GM18526 (cell line): ENCODE results near the gene ADGRD1.

Experiments used
- POLR2A ChIP-seq: IDR thresholded peaks from 3 replicates; pipeline ENCODE4 v1.6.1; 2011; ENCODE audit not compliant: insufficient read length; ENCODE audit errors: extremely low read depth

ADGRD1 gene

DNA sequence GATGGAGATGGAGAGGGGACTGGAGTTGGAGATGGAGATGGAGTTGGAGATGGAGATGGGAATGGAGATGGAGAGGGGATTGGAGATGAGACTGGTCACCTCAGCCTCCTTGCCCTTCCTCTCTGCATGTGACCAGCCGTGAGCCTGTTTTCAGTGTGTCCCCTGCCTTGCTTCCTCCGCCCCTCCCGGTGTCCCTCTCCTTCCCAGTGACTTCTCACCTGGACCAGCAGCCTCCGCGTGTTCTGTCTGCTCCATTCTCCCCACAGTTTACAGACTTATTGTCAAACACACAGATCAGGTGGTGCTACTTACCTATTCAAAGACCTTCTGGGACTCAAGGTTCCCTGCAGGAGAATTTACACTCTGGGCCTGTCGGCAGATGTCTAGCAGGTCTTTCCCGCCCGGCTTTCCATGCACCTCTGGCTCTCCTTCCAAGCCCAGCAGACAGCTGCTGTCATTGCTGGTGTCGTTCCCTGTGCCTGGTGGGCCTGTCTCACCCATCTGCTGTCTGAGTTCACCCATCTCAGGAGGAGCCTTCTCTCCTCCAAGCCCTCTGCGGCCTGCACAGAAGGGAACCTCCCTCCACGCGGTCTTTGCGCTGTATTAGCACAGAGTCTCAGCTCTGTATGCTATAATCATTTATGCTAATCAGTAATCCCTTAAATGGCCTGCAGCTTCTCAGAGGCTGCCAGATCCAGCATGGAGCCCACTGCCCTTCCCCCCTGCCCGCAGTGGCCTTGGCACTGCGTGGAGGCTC is 62.1 kb downstream of the ADGRD1 start:
- no peak for TF ChIP-seq POLR2A

DNA sequence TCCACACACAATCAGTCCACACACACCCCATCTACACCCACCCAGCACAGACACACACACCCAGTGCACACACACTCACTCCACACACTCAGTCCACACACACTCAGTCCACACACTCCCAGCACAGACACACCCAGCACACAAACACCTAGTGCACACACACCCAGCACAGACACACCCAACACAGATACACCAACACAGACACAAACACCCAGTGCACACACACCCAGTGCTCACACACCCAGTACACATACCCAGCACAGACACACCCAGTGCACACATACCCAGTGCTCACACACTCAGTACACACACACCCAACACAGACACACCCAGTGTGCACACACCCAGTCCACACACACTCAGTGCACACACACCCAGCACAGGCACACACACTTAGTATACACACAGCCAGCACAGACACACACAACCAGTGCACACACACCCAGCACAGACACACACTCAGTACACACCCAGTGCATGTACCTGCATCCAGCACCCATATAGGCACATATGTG is 63.8 kb downstream of the ADGRD1 start:
- no peak for TF ChIP-seq POLR2A

DNA sequence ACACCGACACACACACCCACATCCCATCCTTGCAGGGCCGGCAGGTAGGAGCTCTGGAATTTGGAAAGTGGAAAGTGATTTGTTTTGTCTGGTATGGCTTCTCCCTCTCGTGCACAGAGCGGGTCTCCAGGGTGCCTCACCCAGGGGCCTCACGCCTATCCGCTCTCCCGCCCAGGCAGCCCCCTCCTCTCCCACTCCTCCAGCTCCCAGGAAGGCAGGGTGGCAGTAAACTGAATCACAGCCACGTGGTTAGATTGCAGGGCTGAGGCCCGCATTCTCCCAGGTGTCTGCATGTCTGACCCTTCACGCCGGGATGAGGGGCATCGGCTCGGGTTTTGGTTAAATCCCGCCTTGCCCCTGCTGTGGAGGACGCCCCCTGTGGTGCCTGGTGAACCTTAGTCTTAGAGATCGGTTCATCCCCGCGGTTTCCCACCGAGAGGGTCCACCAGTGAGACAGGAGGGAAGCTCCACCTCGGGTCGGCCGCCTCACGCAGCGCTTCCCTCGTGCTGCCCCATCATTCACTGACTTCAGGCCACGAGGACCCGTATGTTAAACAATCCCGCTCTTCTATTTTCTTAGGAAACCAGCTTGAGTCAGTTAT is 64.4 kb downstream of the ADGRD1 start:
- no peak for TF ChIP-seq POLR2A

DNA sequence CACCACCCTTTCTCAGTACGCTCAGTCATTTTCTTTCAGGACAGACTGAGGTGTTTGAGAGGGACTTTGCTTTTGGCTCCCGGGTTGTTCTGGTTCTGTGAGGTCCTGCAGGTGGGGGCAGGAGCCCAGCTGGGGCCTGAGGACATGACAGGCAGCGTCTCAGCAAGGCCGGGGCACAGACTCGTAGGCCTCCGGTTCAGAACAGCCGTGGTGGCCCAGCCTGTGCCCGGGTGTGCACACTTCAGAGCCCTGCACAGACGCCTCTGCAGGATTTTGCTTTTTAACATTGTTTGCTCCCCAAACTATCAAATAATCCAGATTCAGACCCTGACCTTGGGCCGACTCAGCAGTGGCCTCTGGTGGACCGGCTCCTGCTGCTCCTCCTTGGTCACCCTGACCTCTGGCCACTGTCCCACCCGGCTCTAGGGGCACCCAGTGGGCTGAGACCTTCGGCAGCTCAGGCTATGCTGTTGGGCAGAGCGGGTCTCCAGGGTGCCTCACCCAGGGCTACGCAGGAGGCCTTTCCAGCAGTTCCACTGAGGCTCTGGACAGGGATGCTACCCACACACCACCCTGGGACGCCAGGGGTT is 65.2 kb downstream of the ADGRD1 start:
- no peak for TF ChIP-seq POLR2A

DNA sequence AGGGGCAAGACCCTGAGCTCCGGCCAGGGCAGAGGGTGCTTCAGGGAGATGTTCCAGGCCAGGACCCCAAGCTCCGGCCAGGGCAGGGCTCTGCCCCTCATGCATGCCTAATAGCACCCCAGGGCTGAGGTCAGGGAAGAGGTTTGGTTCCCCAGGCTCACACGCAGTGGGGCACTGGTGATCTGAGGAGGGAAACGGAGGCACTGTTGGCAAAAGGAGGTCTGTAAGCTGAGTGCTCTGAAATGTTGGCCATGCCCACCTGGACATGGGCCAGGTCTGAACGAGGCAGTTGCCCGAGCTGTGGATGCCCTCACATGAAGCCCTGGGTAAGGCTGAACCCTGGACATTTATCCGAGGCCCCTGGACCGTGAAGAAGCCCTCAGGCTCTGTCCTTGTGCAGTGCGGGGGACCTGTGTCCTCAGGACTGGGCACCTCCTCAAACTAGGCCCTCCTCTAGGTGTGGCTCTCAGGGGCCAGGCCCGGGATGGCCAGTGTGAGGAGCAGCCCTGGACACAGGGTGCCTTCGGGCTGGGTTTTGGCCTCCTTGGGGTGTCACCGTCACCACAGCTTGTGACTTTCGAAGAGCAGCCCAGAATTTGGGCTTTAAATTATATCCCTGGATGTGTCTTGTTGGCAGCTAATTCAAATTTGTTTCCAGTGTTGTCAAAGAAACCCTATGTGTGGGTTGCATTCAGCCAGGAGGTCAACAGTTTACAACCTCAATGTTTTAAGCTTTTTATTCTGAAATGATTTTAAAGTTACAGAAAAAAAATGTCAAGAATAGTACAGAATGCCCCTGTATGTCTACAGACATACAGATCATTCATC is 66.8 kb downstream of the ADGRD1 start:
- TF ChIP-seq POLR2A = no peak

DNA sequence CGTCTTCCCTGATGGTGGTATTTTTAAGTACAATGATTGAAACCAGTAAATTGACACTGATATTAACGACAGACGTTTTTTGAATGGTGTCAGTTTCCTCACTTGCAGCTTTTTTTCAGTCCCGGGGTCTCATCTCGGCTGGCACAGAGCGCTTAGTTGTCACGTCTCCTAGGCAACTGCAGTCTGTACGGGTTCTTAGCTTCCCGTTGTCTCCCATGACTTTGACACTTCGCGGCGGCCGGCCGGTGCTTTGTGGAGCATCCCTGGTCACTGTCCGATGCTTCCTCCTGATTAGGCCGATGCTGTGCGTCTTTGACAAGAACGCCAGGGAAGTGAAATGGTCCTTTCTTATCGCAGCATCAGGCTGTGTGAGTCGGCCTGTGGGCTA is 67.4 kb downstream of the ADGRD1 start:
- no peak for TF ChIP-seq POLR2A

DNA sequence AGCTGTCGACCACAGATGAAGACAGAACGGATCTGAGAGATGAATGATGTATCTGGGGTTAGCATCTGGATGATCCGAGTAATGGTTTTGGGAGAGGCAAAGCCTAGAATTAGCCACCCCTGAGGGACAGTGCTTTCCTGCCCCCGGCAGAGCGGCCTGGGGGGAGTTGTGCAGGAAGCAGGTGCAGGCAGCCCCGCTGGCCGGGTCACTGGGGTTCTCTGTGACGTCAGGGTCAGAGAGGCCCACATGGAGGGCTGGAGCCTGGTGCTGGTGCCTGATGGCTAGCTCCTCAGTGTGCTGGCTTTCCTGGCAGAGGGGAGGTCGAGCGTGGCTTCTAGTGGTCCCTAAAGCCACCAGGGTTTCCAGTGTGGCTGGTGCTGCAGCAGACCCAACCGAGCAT is 70.3 kb downstream of the ADGRD1 start:
- TF ChIP-seq POLR2A = no peak

DNA sequence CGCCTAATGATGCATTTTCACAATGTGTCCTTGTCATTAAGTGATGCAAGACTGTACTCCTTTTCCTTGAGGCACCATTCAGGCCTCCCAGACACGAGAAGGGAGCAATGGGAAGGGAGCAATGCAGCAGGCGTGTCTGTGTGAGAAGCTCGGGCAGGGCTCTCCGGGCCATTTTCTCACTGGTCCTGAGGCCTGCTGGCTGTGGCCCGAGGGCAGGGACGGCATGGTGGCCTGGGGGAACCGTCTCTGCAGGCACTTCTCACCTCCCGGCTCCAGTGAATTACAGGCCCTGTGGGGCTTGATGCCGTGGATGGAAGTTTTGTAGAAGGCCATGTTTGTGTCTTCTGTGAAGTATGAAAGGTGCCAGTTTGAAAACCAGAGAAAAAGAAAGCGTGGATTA is 71.0 kb downstream of the ADGRD1 start:
- no peak for TF ChIP-seq POLR2A

DNA sequence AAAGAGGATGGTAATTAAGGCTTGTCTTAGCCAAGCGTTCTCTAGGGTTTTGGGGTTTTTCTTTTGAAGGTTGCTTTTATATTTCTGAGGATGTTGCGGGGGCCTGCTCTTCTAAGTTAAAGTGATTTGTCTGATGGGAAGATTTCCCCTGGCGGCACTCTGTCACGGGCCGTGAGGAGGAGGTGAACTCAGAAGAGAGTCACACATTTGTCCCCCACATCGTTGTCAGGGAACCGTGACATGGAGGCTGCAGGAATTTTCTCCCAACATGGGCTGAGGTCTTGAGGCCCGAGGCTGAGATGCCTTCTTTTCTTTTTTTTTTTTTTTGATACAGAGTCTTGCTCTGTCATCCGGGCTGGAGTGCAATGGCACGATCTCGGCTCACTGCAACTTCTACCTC is 71.5 kb downstream of the ADGRD1 start:
- TF ChIP-seq POLR2A = no peak

DNA sequence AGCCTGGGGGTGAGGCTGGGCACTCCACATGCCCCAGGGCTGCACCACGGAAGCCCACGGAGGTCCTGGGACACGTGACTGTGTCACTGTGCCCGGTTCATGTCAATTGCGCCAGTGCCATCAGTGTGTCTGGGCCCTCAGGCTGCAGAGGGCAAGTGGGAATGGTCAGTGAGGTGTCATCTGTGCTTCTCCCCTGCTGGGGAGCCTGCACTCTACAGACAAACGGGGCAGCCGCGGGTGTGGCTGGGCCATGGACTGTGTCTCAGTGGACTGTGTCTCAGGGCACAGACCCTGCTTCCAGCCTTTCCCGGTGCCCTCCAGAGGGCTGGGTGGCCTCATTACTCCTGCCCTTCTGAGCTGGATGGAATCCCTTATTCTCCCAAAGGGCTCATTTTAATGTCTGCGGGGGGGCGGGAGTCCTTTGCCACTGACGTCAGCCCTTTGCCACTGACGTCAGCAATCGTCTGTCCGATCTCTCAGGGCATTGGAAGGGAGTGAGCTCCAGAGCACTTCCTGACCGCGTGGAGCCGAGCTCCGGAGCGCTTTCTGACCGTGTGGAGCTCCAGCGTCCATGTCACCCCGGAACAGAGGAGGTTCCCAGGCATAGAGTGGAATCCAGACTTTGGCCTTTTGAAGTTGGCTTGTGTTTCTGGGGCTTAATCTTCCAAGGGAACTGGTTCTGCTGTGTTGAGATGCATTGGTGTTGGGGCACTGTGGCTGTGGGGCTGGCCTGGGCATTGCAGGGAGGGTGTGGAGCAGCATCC is 72.4 kb downstream of the ADGRD1 start:
- TF ChIP-seq POLR2A = no peak

DNA sequence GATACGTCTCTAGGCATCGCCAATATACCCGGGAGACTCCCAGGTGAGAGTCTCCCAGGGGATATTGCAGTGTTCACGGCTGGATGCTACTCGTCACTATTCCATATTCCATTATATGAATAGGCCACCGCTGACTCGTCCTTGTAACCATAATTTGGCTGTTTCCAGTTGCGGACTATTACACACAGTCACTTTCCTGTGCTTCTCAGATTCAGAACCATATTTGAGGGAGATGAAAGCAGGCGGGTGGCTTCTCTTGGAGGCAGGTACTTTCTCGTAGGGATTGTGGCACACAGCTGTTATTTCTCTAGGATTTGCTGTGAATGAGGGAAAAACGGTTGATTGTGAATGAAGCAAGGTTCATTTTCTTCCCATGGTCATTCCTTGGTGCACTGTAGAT is 73.0 kb downstream of the ADGRD1 start:
- TF ChIP-seq POLR2A = no peak

DNA sequence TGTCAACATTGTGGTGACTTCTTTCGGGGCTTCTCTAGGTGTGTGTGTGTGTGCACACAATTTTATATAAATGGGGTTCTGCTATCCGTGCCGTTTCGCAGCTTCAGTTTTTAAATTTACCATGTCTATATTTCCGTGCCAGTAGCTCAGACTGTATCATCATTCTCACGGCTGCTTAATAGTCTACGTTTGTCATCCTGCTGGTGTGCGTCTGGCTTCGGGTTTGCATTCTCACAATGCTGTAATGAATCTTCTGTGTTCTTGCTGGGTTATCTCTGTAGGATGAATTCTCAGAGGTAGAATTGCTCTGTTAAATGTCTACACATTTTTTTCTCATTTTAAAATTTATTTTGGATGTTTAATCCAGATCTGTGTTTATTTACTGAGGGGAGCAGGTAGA is 73.6 kb downstream of the ADGRD1 start:
- no peak for TF ChIP-seq POLR2A

DNA sequence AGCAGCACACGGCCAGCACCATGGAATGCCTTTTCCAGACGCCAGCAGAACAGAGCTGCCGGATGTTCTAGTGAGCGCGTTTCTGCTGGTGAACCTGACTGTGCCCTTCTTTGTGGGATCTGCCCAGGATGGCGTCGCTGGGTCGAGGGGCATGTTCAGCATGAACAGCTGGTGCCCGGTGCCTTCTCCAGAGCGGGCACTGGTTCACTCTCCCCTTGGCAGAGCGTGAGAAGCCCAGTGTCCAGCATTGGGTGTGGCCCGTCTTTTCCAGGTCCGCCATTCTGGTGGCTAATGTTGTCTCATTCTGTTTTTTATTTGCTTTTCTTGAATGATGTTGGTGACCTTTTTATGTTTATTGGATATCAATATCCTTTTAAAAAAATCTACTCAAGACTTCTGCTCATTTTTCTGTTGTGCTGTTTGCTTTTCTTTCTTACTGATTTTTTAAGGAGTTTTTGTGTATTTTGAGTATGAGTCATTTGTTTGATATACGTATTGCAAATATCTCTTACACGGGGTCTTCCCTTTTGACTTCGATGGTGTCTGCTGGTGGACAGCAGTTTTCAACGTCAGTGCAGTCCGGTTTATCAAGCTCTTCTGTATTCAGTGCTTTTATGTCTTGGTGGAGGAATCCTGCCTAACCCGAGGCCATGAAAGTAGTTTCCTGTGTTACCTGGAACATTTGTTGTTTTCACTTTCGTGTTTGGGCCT is 74.3 kb downstream of the ADGRD1 start:
- TF ChIP-seq POLR2A = no peak
